ENCODE results near the gene TMEM240.
"Not testable (repeated sequence)": the region's sequence is repeated elsewhere in the genome, so short reads cannot be mapped to it uniquely, and the experiment has no call there.

Gene TMEM240

GRCh38 chr1:1540818-1541628, 599 bp upstream of the TMEM240 start:
- no peak overlapping the region for H3K4me3 ChIP-seq (ENCODE audit: low read length)
- H3K9me3 ChIP-seq (ENCODE audit: low read length) = no peaks in the 10 kb centered on the region
- H3K27me3 ChIP-seq (ENCODE audit: insufficient read depth, low read length) = no peaks in the 10 kb centered on the region
- H3K4me1 ChIP-seq (ENCODE audit: insufficient read depth, low read length) = no peaks in the 10 kb centered on the region
- no peak overlapping the region for H2AFZ ChIP-seq (ENCODE audit: low read depth, low read length)
- H3K36me3 ChIP-seq (ENCODE audit: insufficient read depth, low read length) = peaks cover 24% of the 10 kb centered on the region

- Histone ChIP-seq H3K27me3 (ENCODE audit: insufficient read depth, low read length) (no peaks in the 10 kb centered on the region), H3K4me3 (ENCODE audit: low read length) (no peak overlapping the region), H3K36me3 (ENCODE audit: insufficient read depth, low read length) (peaks cover 24% of the 10 kb centered on the region), H2AFZ (ENCODE audit: low read depth, low read length) (no peak overlapping the region), H3K4me1 (ENCODE audit: insufficient read depth, low read length) (no peaks in the 10 kb centered on the region), H3K9me3 (ENCODE audit: low read length) (no peaks in the 10 kb centered on the region)
Measured at GRCh38 chr1:1539310-1540089, 924 bp downstream of the TMEM240 start.

- H3K9me3 ChIP-seq (ENCODE audit: low read length) = no peaks in the 10 kb centered on the region
- H3K27me3 ChIP-seq (ENCODE audit: insufficient read depth, low read length) = no peaks in the 10 kb centered on the region
- H2AFZ ChIP-seq (ENCODE audit: low read depth, low read length) = no peak overlapping the region
- H3K4me1 ChIP-seq (ENCODE audit: insufficient read depth, low read length) = no peaks in the 10 kb centered on the region
- no peak overlapping the region for H3K4me3 ChIP-seq (ENCODE audit: low read length)
- peaks cover 23% of the 10 kb centered on the region for H3K36me3 ChIP-seq (ENCODE audit: insufficient read depth, low read length)
Measured at GRCh38 chr1:1538989-1539309, 1.5 kb downstream of the TMEM240 start.

- no peak overlapping the region for H2AFZ ChIP-seq (ENCODE audit: low read depth, low read length)
- H3K4me1 ChIP-seq (ENCODE audit: insufficient read depth, low read length) = no peaks in the 10 kb centered on the region
- no peak overlapping the region for H3K4me3 ChIP-seq (ENCODE audit: low read length)
Measured at GRCh38 chr1:1538334-1538733, 2.1 kb downstream of the TMEM240 start.

GRCh38 chr1:1537626-1538250, 2.7 kb downstream of the TMEM240 start:
- Histone ChIP-seq H2AFZ (ENCODE audit: low read depth, low read length) (no peak overlapping the region), H3K4me3 (ENCODE audit: low read length) (no peak overlapping the region), H3K9me3 (ENCODE audit: low read length) (no peaks in the 10 kb centered on the region), H3K36me3 (ENCODE audit: insufficient read depth, low read length) (peaks cover 13% of the 10 kb centered on the region), H3K27me3 (ENCODE audit: insufficient read depth, low read length) (no peaks in the 10 kb centered on the region), H3K4me1 (ENCODE audit: insufficient read depth, low read length) (no peaks in the 10 kb centered on the region)

More at GRCh38 chr1:1538334-1538733, 2.1 kb downstream of the TMEM240 start:
- H3K36me3 ChIP-seq (ENCODE audit: insufficient read depth, low read length) = peaks cover 19% of the 10 kb centered on the region
- no peaks in the 10 kb centered on the region for H3K27me3 ChIP-seq (ENCODE audit: insufficient read depth, low read length)
- H3K9me3 ChIP-seq (ENCODE audit: low read length) = no peaks in the 10 kb centered on the region

GRCh38 chr1:1536938-1537546, 3.4 kb downstream of the TMEM240 start:
- Histone ChIP-seq H3K36me3 (ENCODE audit: insufficient read depth, low read length) (peaks cover 13% of the 10 kb centered on the region), H3K4me3 (ENCODE audit: low read length) (no peak overlapping the region), H3K9me3 (ENCODE audit: low read length) (no peaks in the 10 kb centered on the region), H3K4me1 (ENCODE audit: insufficient read depth, low read length) (no peaks in the 10 kb centered on the region), H2AFZ (ENCODE audit: low read depth, low read length) (no peak overlapping the region), H3K27me3 (ENCODE audit: insufficient read depth, low read length) (no peaks in the 10 kb centered on the region)

- H3K36me3 ChIP-seq (ENCODE audit: insufficient read depth, low read length) = peaks cover 9% of the 10 kb centered on the region
- H3K9me3 ChIP-seq (ENCODE audit: low read length) = no peaks in the 10 kb centered on the region
- no peaks in the 10 kb centered on the region for H3K4me1 ChIP-seq (ENCODE audit: insufficient read depth, low read length)
- H2AFZ ChIP-seq (ENCODE audit: low read depth, low read length) = no peak overlapping the region
- no peaks in the 10 kb centered on the region for H3K27me3 ChIP-seq (ENCODE audit: insufficient read depth, low read length)
- no peak overlapping the region for H3K4me3 ChIP-seq (ENCODE audit: low read length)
Measured at GRCh38 chr1:1536019-1536937, 4.1 kb downstream of the TMEM240 start.

GRCh38 chr1:1535201-1536018, 5.0 kb downstream of the TMEM240 start:
- Histone ChIP-seq H2AFZ (ENCODE audit: low read depth, low read length) (no peak overlapping the region), H3K36me3 (ENCODE audit: insufficient read depth, low read length) (peaks cover 4% of the 10 kb centered on the region), H3K4me1 (ENCODE audit: insufficient read depth, low read length) (no peaks in the 10 kb centered on the region), H3K4me3 (ENCODE audit: low read length) (no peak overlapping the region), H3K27me3 (ENCODE audit: insufficient read depth, low read length) (no peaks in the 10 kb centered on the region), H3K9me3 (ENCODE audit: low read length) (no peaks in the 10 kb centered on the region)

- Histone ChIP-seq H3K9me3 (ENCODE audit: low read length) (no peaks in the 10 kb centered on the region), H3K4me3 (ENCODE audit: low read length) (no peak overlapping the region), H2AFZ (ENCODE audit: low read depth, low read length) (no peak overlapping the region), H3K27me3 (ENCODE audit: insufficient read depth, low read length) (no peaks in the 10 kb centered on the region), H3K4me1 (ENCODE audit: insufficient read depth, low read length) (no peaks in the 10 kb centered on the region), H3K36me3 (ENCODE audit: insufficient read depth, low read length) (peaks cover 6% of the 10 kb centered on the region)
Measured at GRCh38 chr1:1534401-1535154, 5.8 kb downstream of the TMEM240 start.

- peaks cover 12% of the 10 kb centered on the region for H3K36me3 ChIP-seq (ENCODE audit: insufficient read depth, low read length)
- H2AFZ ChIP-seq (ENCODE audit: low read depth, low read length); H3K4me1 ChIP-seq (ENCODE audit: insufficient read depth, low read length); H3K4me3 ChIP-seq (ENCODE audit: low read length); H3K27me3 ChIP-seq (ENCODE audit: insufficient read depth, low read length); H3K9me3 ChIP-seq (ENCODE audit: low read length): not testable (repeated sequence)
Measured at GRCh38 chr1:1533894-1534291, 6.5 kb downstream of the TMEM240 start.

GRCh38 chr1:1533176-1533893, 7.1 kb downstream of the TMEM240 start:
- not testable (repeated sequence) for H3K4me1 ChIP-seq (ENCODE audit: insufficient read depth, low read length); H3K27me3 ChIP-seq (ENCODE audit: insufficient read depth, low read length)

More at GRCh38 chr1:1533176-1533893, 7.1 kb downstream of the TMEM240 start:
- H3K9me3 ChIP-seq (ENCODE audit: low read length); H3K4me3 ChIP-seq (ENCODE audit: low read length); H2AFZ ChIP-seq (ENCODE audit: low read depth, low read length): not testable (repeated sequence)
- peaks cover 17% of the 10 kb centered on the region for H3K36me3 ChIP-seq (ENCODE audit: insufficient read depth, low read length)

Data from neuron (in vitro differentiated cells).